Ovary (tissue), 9 donors: ENCODE measurements around the gene ARID1B. TPM values are rescaled to one million over a fixed set of nuclear protein-coding genes. Genes with fewer than 3 reads are reported as not detected.

Source experiments
- DNase-seq, 5 donors: peaks; one replicate each; pipeline ENCODE4 v3.0.0-alpha.2; 2019 to 2020
- H3K27ac ChIP-seq, 2 donors: fragments of 200-600 bp; one replicate each; pipeline versions ENCODE4 v1.5.1 to v1.8.0; 2019 to 2022
- H3K27me3 ChIP-seq: fragments of 200-600 bp; one replicate; pipeline ENCODE4 v1.8.0; 2022
- H3K36me3 ChIP-seq: fragments of 200-600 bp; sonication (generic); one replicate; pipeline ENCODE4 v1.5.1; 2019
- H3K4me1 ChIP-seq: one replicate; pipeline ENCODE4 v1.8.1; 2013; ENCODE audit warnings: mild to moderate bottlenecking, moderate library complexity; ENCODE audit not compliant: insufficient read depth
- H3K4me3 ChIP-seq: fragments of 200-600 bp; sonication (generic); one replicate; pipeline ENCODE4 v1.5.1; 2017
- H3K9me3 ChIP-seq, 2 donors: fragments of 200-600 bp in 1 of 2; sonication (generic) in 1 of 2; one replicate each; pipeline versions ENCODE4 v1.5.1 to v1.8.1; 2013 to 2019; ENCODE audit warnings: mild to moderate bottlenecking in 1 of 2, moderate library complexity in 1 of 2
- CTCF ChIP-seq, 3 donors: fragments of 450-650 bp in 2 of 3; fragments of 200-600 bp in 1 of 3; IDR thresholded peaks; one replicate each; pipeline versions ENCODE4 v1.5.1 to v1.8.0; 2016 to 2022; ENCODE audit warnings: antibody characterized with exemption in 3 of 3, mild to moderate bottlenecking in 1 of 3
- EP300 ChIP-seq: sonication (generic); formaldehyde crosslinking; IDR thresholded peaks from one replicate; pipeline ENCODE4 v1.6.1; 2017; ENCODE audit warnings: antibody characterized with exemption
- POLR2A ChIP-seq: fragments of 450-650 bp; IDR thresholded peaks from one replicate; pipeline ENCODE4 v1.6.1; 2017; ENCODE audit warnings: antibody characterized with exemption, mild to moderate bottlenecking, moderate library complexity
- WGBS, 3 donors: extraction: QIAGEN DNeasy Blood & Tissue Kit in 1 of 3; methylation state at CpG; one replicate each; pipeline versions ENCODE4 v1.1.5 to v1.1.7; 2013 to 2017; 5-methylcytosine and 5-hydroxymethylcytosine counted together
- intact Hi-C, 4 donors: fragments of 100-400 bp; cut with DNase I; formaldehyde crosslinking; loops; one replicate each; pipeline versions ENCODE4 v1.11.0 to v1.15.1; 2022 to 2023
- polyA plus RNA-seq, 2 donors: library from polyadenylated mRNA; stranded (reverse); fragments of 200-250 nt in 1 of 2; fragments of 350-450 nt in 1 of 2; fragmentation: Illumina TruSeq in 1 of 2; extraction: RNeasy Lipid Tissue Mini Kit (QIAGEN cat#74804) in 1 of 2; gene quantifications; one replicate each; pipeline ENCODE4 v1.2.3, GENCODE V29; 2013 to 2014
- total RNA-seq, 7 donors: library from RNA; depleted of rRNA in 2 of 7; stranded (reverse); fragments of >200 nt in 2 of 7; fragmentation: NEBNext Ultra II Directional in 3 of 7; extraction: Animal tissue kit (Norgen Biotek cat#: 25700) in 3 of 7; gene quantifications; one replicate each; pipeline versions ENCODE4 v1.1.0 to v1.2.4, GENCODE V29; 2016 to 2023
- donor health status: DM: no; HTN: no; CAD: no; lungs with moderate emphysema.
- donor health status: DM: no; HTN: no; CAD: no.
- donor health status: Bipolar disorder and iron deficiency.
- donor health status: DM: yes; HTN: yes; CAD: no.
- donor health status: DM: no; HTN: no; CAD: no.
- donor health status: DM: yes; HTN: yes; CAD: no.

Gene ARID1B
- total and polyA plus RNA-seq, 9 donors: 33.2 to 144 (median 105) TPM

GRCh38 chr6:157203312-157203744 lies 426.1 kb downstream of the ARID1B start:
- 49 to 74% (median 67%) methylated on average over 11 of the region's 11 CpGs for WGBS, 3 donors
- Histone ChIP-seq H3K27ac (no peak overlapping the region), H3K9me3 (no peaks in the 10 kb centered on the region), H3K4me3 (no peak overlapping the region), H3K27me3 (no peaks in the 10 kb centered on the region), H3K36me3 (no peaks in the 10 kb centered on the region), H3K4me1 (peaks cover 6% of the 10 kb centered on the region)
- intact Hi-C loops: loop anchor here in 1 of 4 donors (5.0 kb wide), 1 partner anchor 1036 kb away; no protein-coding TSS in a partner anchor
- no peak for DNase-seq
- TF ChIP-seq CTCF (IDR thresholded peaks at IDR 0.05) (no peak), POLR2A (no peak), EP300 (no peak)

DNA sequence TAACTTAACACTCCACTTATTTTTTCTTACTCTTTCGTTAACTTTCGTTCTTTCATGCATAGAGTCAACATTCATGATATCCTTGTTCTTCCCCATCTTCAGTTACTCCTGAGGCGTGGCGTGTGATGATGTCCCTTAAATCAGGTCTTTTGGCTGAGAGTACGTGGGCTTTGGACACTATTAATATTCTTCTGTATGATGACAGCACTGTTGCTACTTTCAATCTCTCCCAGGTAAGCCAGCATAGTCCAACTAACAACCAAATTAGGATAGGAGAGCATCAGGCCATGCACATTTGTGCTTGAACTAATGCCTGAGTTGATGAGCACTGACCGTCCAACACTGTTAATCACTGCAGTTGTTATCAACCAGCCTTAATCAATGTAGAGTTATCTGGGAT lies 426.6 kb downstream of the ARID1B start:
- H3K27ac ChIP-seq: no peak overlapping the region
- TF ChIP-seq POLR2A (no peak), EP300 (no peak), CTCF (IDR thresholded peaks at IDR 0.05) (no peak)
- no peaks in the 10 kb centered on the region for H3K27me3 ChIP-seq
- no peaks in the 10 kb centered on the region for H3K9me3 ChIP-seq
- H3K4me1 ChIP-seq: peaks cover 3% of the 10 kb centered on the region
- WGBS, 3 donors: 71 to 94% (median 88%) methylated on average over 6 of the region's 6 CpGs
- H3K4me3 ChIP-seq: no peak overlapping the region
- H3K36me3 ChIP-seq: no peaks in the 10 kb centered on the region
- intact Hi-C loops: loop anchor here in 1 of 4 donors (5.0 kb wide), 1 partner anchor 1036 kb away; no protein-coding TSS in a partner anchor
- DNase-seq: no peak

GRCh38 chr6:157205473-157206358 lies 428.5 kb downstream of the ARID1B start:
- Histone ChIP-seq H3K27me3 (no peaks in the 10 kb centered on the region), H3K4me3 (no peak overlapping the region), H3K4me1 (peaks cover 3% of the 10 kb centered on the region), H3K27ac (no peak overlapping the region), H3K36me3 (no peaks in the 10 kb centered on the region), H3K9me3 (no peaks in the 10 kb centered on the region)
- DNase-seq: no peak
- intact Hi-C loops: no loop called here
- WGBS, 3 donors: 83 to 84% (median 83%) methylated on average over 11 of the region's 11 CpGs
- TF ChIP-seq CTCF (IDR thresholded peaks at IDR 0.05) (no peak), EP300 (no peak), POLR2A (no peak)

- Histone ChIP-seq H3K27me3 (no peaks in the 10 kb centered on the region), H3K9me3 (no peaks in the 10 kb centered on the region), H3K36me3 (no peaks in the 10 kb centered on the region), H3K4me1 (peaks cover 3% of the 10 kb centered on the region), H3K4me3 (no peak overlapping the region), H3K27ac (no peak overlapping the region)
- no peak for DNase-seq
- 95 to 97% (median 96%) methylated on average over 23 of the region's 23 CpGs for WGBS, 3 donors
- no peak for TF ChIP-seq EP300
- no peak for TF ChIP-seq CTCF (IDR thresholded peaks at IDR 0.05)
- TF ChIP-seq POLR2A: no peak
- intact Hi-C loops: no loop called here
Measured at GRCh38 chr6:157206359-157206815, 429.2 kb downstream of the ARID1B start.
